ENCODE data around the gene CPNE5.

- TF ChIP-seq CTCF (IDR thresholded peaks at IDR 0.05; ENCODE audit: low read length) = no peak
- TF ChIP-seq EZH2 (optimal IDR thresholded peaks at IDR 0.05; ENCODE audit: low read depth, low read length) = no peak
- TF ChIP-seq EZH2phosphoT487 (IDR thresholded peaks at IDR 0.05; ENCODE audit: low read length) = no peak
These were observed 25.7 kb downstream of the CPNE5 start for GRCh38 chr6:36813526-36813925.

Measured in MM.1S (cell line).